Loucy (cell line): ENCODE results near the gene GIGYF2.
"Not testable (repeated sequence)": the region's sequence is repeated elsewhere in the genome, so short reads cannot be mapped to it uniquely, and the experiment has no call there.

Experiments used
- H2AFZ ChIP-seq: fragments of 200-600 bp; sonication (generic); 2 replicates; pipeline ENCODE4 v1.6.0; 2016; ENCODE audit warnings: antibody characterized with exemption, mild to moderate bottlenecking, low read length, moderate library complexity
- H3F3A ChIP-seq: fragments of 200-600 bp; 2 replicates; pipeline ENCODE4 v1.6.0; 2016; ENCODE audit warnings: antibody characterized with exemption, low read depth, mild to moderate bottlenecking
- H3K27me3 ChIP-seq: fragments of 200-600 bp; sonication (generic); 2 replicates; pipeline ENCODE4 v1.6.1; 2014; ENCODE audit warnings: low read length, mild to moderate bottlenecking; ENCODE audit not compliant: insufficient read depth, poor library complexity, severe bottlenecking
- H3K36me3 ChIP-seq: fragments of 200-600 bp; sonication (generic); 2 replicates; pipeline ENCODE4 v1.6.1; 2016; ENCODE audit warnings: low read length; ENCODE audit not compliant: insufficient read depth
- H3K4me1 ChIP-seq: fragments of 200-600 bp; sonication (generic); 2 replicates; pipeline ENCODE4 v1.5.1; 2014; ENCODE audit warnings: low read length, mild to moderate bottlenecking; ENCODE audit not compliant: insufficient read depth, poor library complexity, severe bottlenecking
- H3K4me2 ChIP-seq: fragments of 200-600 bp; sonication (generic); 2 replicates; pipeline ENCODE4 v1.6.0; 2014; ENCODE audit warnings: antibody characterized with exemption, low read length, low read depth, mild to moderate bottlenecking; ENCODE audit not compliant: poor library complexity, severe bottlenecking
- H3K4me3 ChIP-seq: fragments of 200-600 bp; sonication (generic); 2 replicates; pipeline ENCODE4 v1.5.1; 2014; ENCODE audit warnings: low read length, mild to moderate bottlenecking, mixed read lengths; ENCODE audit not compliant: poor library complexity, severe bottlenecking
- H3K79me2 ChIP-seq: fragments of 200-600 bp; sonication (generic); 2 replicates; pipeline ENCODE4 v1.6.1; 2014; ENCODE audit warnings: low read length; ENCODE audit not compliant: insufficient read depth
- H3K9ac ChIP-seq: fragments of 200-600 bp; sonication (generic); 2 replicates; pipeline ENCODE4 v1.6.0; 2014; ENCODE audit warnings: mild to moderate bottlenecking, low read depth, low read length, moderate library complexity; ENCODE audit not compliant: poor library complexity, severe bottlenecking
- H3K9me2 ChIP-seq: fragments of 200-600 bp; sonication (generic); replicated peaks from 2 replicates; pipeline ENCODE4 v1.6.1; 2016; ENCODE audit warnings: low read depth, low read length, mixed read lengths
- H3K9me3 ChIP-seq: fragments of 200-600 bp; sonication (generic); 2 replicates; pipeline ENCODE4 v1.6.1; 2014; ENCODE audit warnings: mild to moderate bottlenecking, antibody characterized with exemption, low read length, low read depth; ENCODE audit not compliant: insufficient read depth
- H4K20me1 ChIP-seq: fragments of 200-600 bp; sonication (generic); 2 replicates; pipeline ENCODE4 v1.6.0; 2014; ENCODE audit warnings: antibody characterized with exemption, low read length, mild to moderate bottlenecking; ENCODE audit not compliant: insufficient read depth, poor library complexity, severe bottlenecking
- CTCF ChIP-seq: fragments of 200-600 bp; sonication (generic); conservative IDR thresholded peaks from 2 replicates; pipeline ENCODE4 v1.5.1; 2014; ENCODE audit warnings: mild to moderate bottlenecking, antibody characterized with exemption, low read length
- EZH2phosphoT487 ChIP-seq: fragments of 200-600 bp; IDR thresholded peaks from 2 replicates; pipeline ENCODE4 v1.6.1; 2018; ENCODE audit warnings: antibody characterized with exemption, mild to moderate bottlenecking, moderate library complexity, borderline replicate concordance

GIGYF2 gene

DNA sequence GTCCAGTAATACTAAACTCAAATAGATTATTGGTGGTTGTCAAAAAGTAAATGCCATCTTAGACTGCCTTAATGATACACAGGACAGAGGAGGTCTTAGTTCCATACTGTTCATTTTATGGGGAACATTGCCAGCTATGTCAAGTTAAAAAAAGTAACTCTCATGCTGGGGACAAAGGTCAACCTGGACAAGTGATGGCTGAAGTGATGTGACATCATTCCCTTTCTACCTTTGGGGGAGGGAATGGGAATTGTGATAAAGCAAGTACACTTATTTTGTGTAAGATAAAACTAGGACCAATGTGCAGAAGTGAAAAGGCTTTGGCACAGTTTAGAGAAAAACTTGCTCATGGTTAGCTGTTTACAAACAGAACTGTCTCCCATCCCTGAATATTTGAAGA, 148.9 kb downstream of the GIGYF2 start:
- H4K20me1 ChIP-seq: no peaks in the 10 kb centered on the region
- no peaks in the 10 kb centered on the region for H3K9me3 ChIP-seq
- no peak for TF ChIP-seq EZH2phosphoT487
- no peak for TF ChIP-seq CTCF
- H3F3A ChIP-seq: no peaks in the 10 kb centered on the region
- H3K36me3 ChIP-seq: peaks cover 90% of the 10 kb centered on the region
- no peak overlapping the region for H3K9ac ChIP-seq
- H3K27me3 ChIP-seq: no peaks in the 10 kb centered on the region
- no peaks in the 10 kb centered on the region for H3K9me2 ChIP-seq
- no peaks in the 10 kb centered on the region for H3K4me1 ChIP-seq
- H2AFZ ChIP-seq: no peak overlapping the region
- no peak overlapping the region for H3K4me2 ChIP-seq
- no peak overlapping the region for H3K4me3 ChIP-seq
- H3K79me2 ChIP-seq: no peaks in the 10 kb centered on the region

GRCh38 chr2:232850039-232850438, 152.9 kb downstream of the GIGYF2 start:
- TF ChIP-seq EZH2phosphoT487 (no peak), CTCF (no peak)
- no peak overlapping the region for H2AFZ ChIP-seq
- H4K20me1 ChIP-seq: no peaks in the 10 kb centered on the region
- no peaks in the 10 kb centered on the region for H3K9me2 ChIP-seq
- no peak overlapping the region for H3K9ac ChIP-seq
- H3K4me3 ChIP-seq: no peak overlapping the region
- H3K4me1 ChIP-seq: no peaks in the 10 kb centered on the region
- peaks cover 72% of the 10 kb centered on the region for H3K36me3 ChIP-seq
- no peaks in the 10 kb centered on the region for H3K9me3 ChIP-seq
- no peaks in the 10 kb centered on the region for H3K27me3 ChIP-seq
- H3K4me2 ChIP-seq: no peak overlapping the region
- H3F3A ChIP-seq: no peaks in the 10 kb centered on the region
- H3K79me2 ChIP-seq: no peaks in the 10 kb centered on the region

DNA sequence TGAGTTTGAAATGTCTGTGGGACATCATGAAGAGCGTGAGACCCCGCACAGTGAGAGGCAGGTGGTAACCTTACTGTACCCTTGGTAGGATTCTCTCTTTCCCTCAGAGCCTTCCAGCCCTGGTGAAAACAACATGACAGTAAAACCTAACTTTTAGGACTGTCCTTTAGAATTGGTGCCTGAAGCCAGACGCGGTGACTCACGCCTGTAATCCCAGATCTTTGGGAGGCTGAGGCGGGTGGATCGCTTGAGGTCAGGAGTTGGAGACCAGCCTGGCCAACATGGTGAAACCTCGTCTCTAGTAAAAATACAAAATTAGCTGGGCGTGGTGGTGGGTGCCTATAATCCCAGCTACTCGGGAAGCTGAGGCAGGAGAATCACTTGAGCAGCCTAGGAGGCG, 154.9 kb downstream of the GIGYF2 start:
- H3K4me3 ChIP-seq, H3K27me3 ChIP-seq, H3K4me2 ChIP-seq, H3K9me2 ChIP-seq, H3K9ac ChIP-seq, H3K79me2 ChIP-seq, H3K9me3 ChIP-seq, H4K20me1 ChIP-seq, H3K4me1 ChIP-seq, H2AFZ ChIP-seq, H3F3A ChIP-seq: not testable (repeated sequence)
- peaks cover 69% of the 10 kb centered on the region; the same call in 1 of the 2 replicates for H3K36me3 ChIP-seq

DNA sequence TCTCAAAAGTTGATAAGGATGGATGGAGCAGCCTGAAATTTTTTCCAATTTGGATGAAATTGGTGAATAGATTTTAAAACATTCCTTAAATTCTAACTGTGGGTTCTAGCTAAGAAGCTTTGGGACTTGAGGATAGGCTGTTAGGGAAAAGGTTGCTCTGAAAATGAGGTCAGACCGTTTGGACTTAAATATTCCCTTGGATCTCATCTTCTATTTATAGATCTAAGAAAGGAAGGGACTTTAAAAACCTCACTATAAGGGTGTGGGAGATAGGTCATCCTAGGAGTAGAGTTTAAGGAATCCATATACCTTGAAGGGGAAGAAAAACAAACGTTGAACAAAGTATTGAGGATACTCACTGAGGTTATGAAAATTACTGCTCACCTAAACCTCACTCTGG, 155.5 kb downstream of the GIGYF2 start:
- H3K4me3 ChIP-seq: no peak overlapping the region
- H2AFZ ChIP-seq: no peak overlapping the region
- no peak overlapping the region for H3K9ac ChIP-seq
- H3K9me3 ChIP-seq: no peaks in the 10 kb centered on the region
- no peak for TF ChIP-seq CTCF
- TF ChIP-seq EZH2phosphoT487: no peak
- H3K9me2 ChIP-seq: no peaks in the 10 kb centered on the region
- peaks cover 69% of the 10 kb centered on the region; the same call in 1 of the 2 replicates for H3K36me3 ChIP-seq
- H3F3A ChIP-seq: no peaks in the 10 kb centered on the region
- H3K4me1 ChIP-seq: no peaks in the 10 kb centered on the region
- H3K4me2 ChIP-seq: no peak overlapping the region
- H3K79me2 ChIP-seq: no peaks in the 10 kb centered on the region
- no peaks in the 10 kb centered on the region for H3K27me3 ChIP-seq
- no peaks in the 10 kb centered on the region for H4K20me1 ChIP-seq
